OCI-LY1 (cell line): ENCODE measurements around the gene ZNF778.
"Not testable (repeated sequence)": the region's sequence is repeated elsewhere in the genome, so short reads cannot be mapped to it uniquely, and the experiment has no call there.

ENCODE experiments used
- H2AFZ ChIP-seq: fragments of 200-600 bp; sonication (generic), shearing (Covaris generic); 2 replicates; pipeline ENCODE4 v1.6.0; 2014; ENCODE audit warnings: antibody characterized with exemption, mild to moderate bottlenecking, low read length
- H3F3A ChIP-seq: fragments of 200-600 bp; sonication (generic), shearing (Covaris generic); 2 replicates; pipeline ENCODE4 v1.6.0; 2014; ENCODE audit warnings: mild to moderate bottlenecking, antibody characterized with exemption, low read length, moderate library complexity; ENCODE audit not compliant: insufficient read depth
- H3K27ac ChIP-seq: fragments of 200-600 bp; sonication (generic); 2 replicates; pipeline ENCODE4 v1.5.1; 2014; ENCODE audit warnings: low read length, mixed run types, mild to moderate bottlenecking, low read depth; ENCODE audit not compliant: poor library complexity, severe bottlenecking
- H3K27me3 ChIP-seq: fragments of 200-600 bp; sonication (generic); 2 replicates; pipeline ENCODE4 v1.6.0; 2014; ENCODE audit warnings: antibody characterized with exemption, mild to moderate bottlenecking, low read length, moderate library complexity; ENCODE audit not compliant: insufficient read depth
- H3K36me3 ChIP-seq: fragments of 200-600 bp; sonication (generic); 2 replicates; pipeline ENCODE4 v1.6.1; 2014; ENCODE audit warnings: mild to moderate bottlenecking, antibody characterized with exemption, low read length, moderate library complexity, mixed read lengths; ENCODE audit not compliant: insufficient read depth
- H3K4me1 ChIP-seq: fragments of 200-600 bp; sonication (generic); 2 replicates; pipeline ENCODE4 v1.5.1; 2014; ENCODE audit warnings: mild to moderate bottlenecking, low read length, moderate library complexity; ENCODE audit not compliant: insufficient read depth, severe bottlenecking
- H3K4me2 ChIP-seq: fragments of 200-600 bp; sonication (generic), shearing (Covaris generic); 2 replicates; pipeline ENCODE4 v1.6.1; 2014; ENCODE audit warnings: low read length
- H3K4me3 ChIP-seq: fragments of 200-600 bp; sonication (generic); 2 replicates; pipeline ENCODE4 v1.5.1; 2014; ENCODE audit warnings: low read length, low read depth, mild to moderate bottlenecking, mixed read lengths; ENCODE audit not compliant: poor library complexity, severe bottlenecking
- H3K79me2 ChIP-seq: fragments of 200-600 bp; shearing (Covaris generic); 2 replicates; pipeline ENCODE4 v1.6.1; 2016; ENCODE audit warnings: mixed run types, low read length, mixed read lengths; ENCODE audit not compliant: insufficient read depth
- H3K9ac ChIP-seq: fragments of 200-600 bp; sonication (generic), shearing (Covaris generic); 2 replicates; pipeline ENCODE4 v1.6.1; 2014; ENCODE audit warnings: mild to moderate bottlenecking, low read length, mixed read lengths
- H3K9me2 ChIP-seq: fragments of 200-600 bp; sonication (generic), shearing (Covaris generic); 2 replicates; pipeline ENCODE4 v1.6.1; 2014; ENCODE audit warnings: low read depth, mild to moderate bottlenecking, low read length, mixed read lengths
- H3K9me3 ChIP-seq: fragments of 200-600 bp; shearing (Covaris generic); 2 replicates; pipeline ENCODE4 v1.6.1; 2014; ENCODE audit warnings: low read length, mixed read lengths
- H4K20me1 ChIP-seq: fragments of 200-600 bp; sonication (generic), shearing (Covaris generic); 2 replicates; pipeline ENCODE4 v1.6.0; 2016; ENCODE audit warnings: mild to moderate bottlenecking, low read length; ENCODE audit not compliant: insufficient read depth
- EZH2 ChIP-seq: fragments of 200-600 bp; sonication (generic), shearing (Covaris generic); IDR thresholded peaks from 2 replicates; pipeline ENCODE4 v1.8.0; 2017; ENCODE audit warnings: borderline replicate concordance, mixed run types, mild to moderate bottlenecking, antibody characterized with exemption, low read length, moderate library complexity, mixed read lengths
- TF ChIP-seq, protein P1 (sequence below): fragments of 200-600 bp; sonication (generic), shearing (Covaris generic); IDR thresholded peaks from 2 replicates; pipeline ENCODE4 v1.5.1; 2017; ENCODE audit warnings: mild to moderate bottlenecking, antibody characterized with exemption, low read length, moderate library complexity, mixed read lengths

ZNF778 gene

DNA sequence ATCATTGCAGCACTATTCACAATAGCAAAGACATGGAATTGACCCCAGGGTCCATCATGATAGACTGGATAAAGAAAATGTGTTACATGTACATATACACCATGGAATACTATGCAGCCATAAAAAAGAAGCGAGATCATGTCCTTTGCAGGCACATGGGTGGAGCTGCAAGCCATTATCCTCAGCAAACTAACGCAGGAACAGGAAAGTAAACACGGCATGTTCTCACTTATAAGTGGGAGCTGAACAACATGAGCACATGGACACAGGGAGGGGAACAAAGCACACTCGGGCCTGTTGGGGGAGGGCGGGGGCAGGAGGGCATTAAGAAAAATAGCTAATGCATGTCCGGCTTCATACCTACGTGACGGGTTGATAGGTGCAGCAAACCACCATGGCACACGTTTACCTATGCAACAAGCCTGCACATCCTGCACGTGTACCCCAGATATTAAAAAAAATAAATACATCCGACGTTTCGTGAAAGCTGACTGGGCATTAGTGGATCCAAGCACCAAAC lies 28.9 kb downstream of the ZNF778 start:
- Histone ChIP-seq H3K79me2 (no peaks in the 10 kb centered on the region), H3K9me3 (no peaks in the 10 kb centered on the region), H3K27ac (no peak overlapping the region), H3K9ac (peak overlapping the region; percentile 51; the same call in 1 of the 2 replicates), H3K27me3 (no peaks in the 10 kb centered on the region), H3K4me3 (peak overlapping the region; percentile 52), H3K9me2 (no peaks in the 10 kb centered on the region), H4K20me1 (no peaks in the 10 kb centered on the region), H3K36me3 (no peaks in the 10 kb centered on the region), H3K4me2 (peak overlapping the region; percentile 64), H3K4me1 (peaks cover 5% of the 10 kb centered on the region), H2AFZ (no peak overlapping the region), H3F3A (no peaks in the 10 kb centered on the region)
- TF ChIP-seq EZH2, result no peak
- TF ChIP-seq, protein P1, sequence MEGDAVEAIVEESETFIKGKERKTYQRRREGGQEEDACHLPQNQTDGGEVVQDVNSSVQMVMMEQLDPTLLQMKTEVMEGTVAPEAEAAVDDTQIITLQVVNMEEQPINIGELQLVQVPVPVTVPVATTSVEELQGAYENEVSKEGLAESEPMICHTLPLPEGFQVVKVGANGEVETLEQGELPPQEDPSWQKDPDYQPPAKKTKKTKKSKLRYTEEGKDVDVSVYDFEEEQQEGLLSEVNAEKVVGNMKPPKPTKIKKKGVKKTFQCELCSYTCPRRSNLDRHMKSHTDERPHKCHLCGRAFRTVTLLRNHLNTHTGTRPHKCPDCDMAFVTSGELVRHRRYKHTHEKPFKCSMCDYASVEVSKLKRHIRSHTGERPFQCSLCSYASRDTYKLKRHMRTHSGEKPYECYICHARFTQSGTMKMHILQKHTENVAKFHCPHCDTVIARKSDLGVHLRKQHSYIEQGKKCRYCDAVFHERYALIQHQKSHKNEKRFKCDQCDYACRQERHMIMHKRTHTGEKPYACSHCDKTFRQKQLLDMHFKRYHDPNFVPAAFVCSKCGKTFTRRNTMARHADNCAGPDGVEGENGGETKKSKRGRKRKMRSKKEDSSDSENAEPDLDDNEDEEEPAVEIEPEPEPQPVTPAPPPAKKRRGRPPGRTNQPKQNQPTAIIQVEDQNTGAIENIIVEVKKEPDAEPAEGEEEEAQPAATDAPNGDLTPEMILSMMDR, result no peak

DNA sequence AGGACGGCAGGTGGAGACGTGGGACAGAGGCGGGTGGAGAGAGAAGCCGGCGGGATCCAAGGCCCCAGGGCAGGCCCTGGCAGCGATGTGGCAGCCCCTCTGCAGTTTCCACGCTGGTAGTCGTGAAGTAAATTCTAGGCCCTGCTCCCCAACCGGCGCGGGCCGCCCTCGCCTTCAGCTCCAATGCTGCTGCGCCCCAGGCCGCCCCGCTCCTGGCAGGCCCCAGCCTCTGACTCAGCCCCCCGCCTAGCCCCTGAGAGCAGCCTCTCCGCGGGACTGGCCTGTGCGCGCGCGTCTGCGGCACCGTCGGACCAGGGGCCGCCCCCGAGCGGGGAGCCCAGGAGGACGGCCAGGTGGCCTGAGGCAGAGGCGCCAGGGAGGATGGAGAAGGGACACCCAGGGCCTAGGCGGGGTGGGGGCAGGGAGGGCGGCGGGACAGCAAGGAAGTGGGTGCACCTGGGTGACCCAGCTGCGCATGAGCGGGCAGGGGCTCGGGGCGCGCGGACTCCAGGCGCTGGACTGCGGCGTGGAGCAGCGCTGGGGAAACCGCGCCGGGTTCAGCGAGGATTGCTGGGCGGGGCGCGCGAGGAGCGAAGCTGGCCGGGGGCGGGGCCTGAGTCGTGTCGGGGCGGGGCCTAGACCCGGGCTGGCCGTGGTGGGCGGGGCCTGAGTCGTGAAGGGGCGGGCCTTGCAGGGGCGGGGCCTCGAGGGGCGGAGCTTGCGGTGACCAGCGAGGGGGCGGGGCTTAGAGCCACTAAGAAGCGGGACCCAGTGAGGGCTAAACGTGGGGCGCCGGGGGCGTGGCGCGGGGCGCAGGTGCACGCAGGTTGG lies 29.6 kb downstream of the ZNF778 start:
- Histone ChIP-seq H3K4me1 (peaks cover 5% of the 10 kb centered on the region), H3K27ac (no peak overlapping the region), H3K9me2 (no peaks in the 10 kb centered on the region), H3K79me2 (no peaks in the 10 kb centered on the region), H4K20me1 (no peaks in the 10 kb centered on the region), H3K9ac (peak overlapping the region; percentile 51; the same call in 1 of the 2 replicates), H3K4me2 (peak overlapping the region; percentile 64), H3K4me3 (peak overlapping the region; percentile 52), H2AFZ (no peak overlapping the region), H3K36me3 (no peaks in the 10 kb centered on the region), H3K27me3 (no peaks in the 10 kb centered on the region), H3F3A (no peaks in the 10 kb centered on the region), H3K9me3 (no peaks in the 10 kb centered on the region)
- TF ChIP-seq, protein P1, result no peak
- TF ChIP-seq EZH2, result no peak

DNA sequence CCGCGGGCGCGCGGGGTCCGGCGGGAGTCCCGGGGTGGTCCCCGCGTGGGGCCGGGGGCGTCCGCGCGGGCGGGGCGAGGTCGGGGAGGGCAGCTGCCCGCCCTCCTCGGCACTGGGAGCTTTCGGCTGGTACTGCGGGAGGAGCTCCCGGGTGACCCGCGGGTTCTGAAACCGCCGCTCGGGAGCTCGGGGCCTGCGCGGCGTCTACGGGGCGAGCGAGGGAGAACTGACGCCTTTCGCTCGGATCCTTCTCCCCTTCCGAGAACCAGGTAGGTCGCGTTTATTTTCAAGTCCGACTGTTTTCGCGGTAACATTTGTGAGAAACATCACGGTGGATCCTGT lies 30.2 kb downstream of the ZNF778 start:
- not testable (repeated sequence) for H3K4me3 ChIP-seq, H3K36me3 ChIP-seq, H3K4me1 ChIP-seq, H3K27me3 ChIP-seq, H3K9ac ChIP-seq, H2AFZ ChIP-seq, H3F3A ChIP-seq, H3K9me3 ChIP-seq, H4K20me1 ChIP-seq, H3K4me2 ChIP-seq, H3K79me2 ChIP-seq, H3K27ac ChIP-seq, H3K9me2 ChIP-seq
